SK-N-MC (cell line): Measurements from ENCODE around the gene DENND6B.

Experiments
- DNase-seq: peaks from one replicate; pipeline ENCODE4 v3.0.0-alpha.2; 2011; ENCODE audit warnings: low read depth, low spot score
- H3K27ac ChIP-seq: fragments of 200-600 bp; sonication (generic); 2 replicates; pipeline ENCODE4 v1.5.1; 2016; ENCODE audit warnings: mixed run types
- H3K36me3 ChIP-seq: fragments of 200-600 bp; sonication (generic); 2 replicates; pipeline ENCODE4 v1.6.1; 2017; ENCODE audit warnings: antibody characterized with exemption, low read length, mixed read lengths; ENCODE audit not compliant: insufficient read depth
- H3K4me3 ChIP-seq: fragments of 200-600 bp; sonication (generic); 2 replicates; pipeline ENCODE4 v1.5.1; 2016
- H3K9ac ChIP-seq: fragments of 200-600 bp; sonication (generic); 2 replicates; pipeline ENCODE4 v1.8.0; 2017; ENCODE audit warnings: mixed run types, mixed read lengths; ENCODE audit not compliant: insufficient read length
- H3K9me3 ChIP-seq: fragments of 200-600 bp; sonication (generic); 2 replicates; pipeline ENCODE4 v1.6.1; 2017; ENCODE audit warnings: low read depth, mild to moderate bottlenecking, antibody characterized with exemption, low read length, moderate library complexity, mixed read lengths
- EZH2 ChIP-seq: fragments of 200-600 bp; sonication (generic); IDR thresholded peaks from one replicate; pipeline ENCODE4 v1.6.1; 2017; ENCODE audit warnings: antibody characterized with exemption
- FOXP2 ChIP-seq: optimal IDR thresholded peaks from 2 replicates; pipeline ENCODE3; 2011; ENCODE audit warnings: mild to moderate bottlenecking, moderate library complexity; ENCODE audit not compliant: insufficient read depth; ENCODE audit errors: extremely low read length, control extremely low read depth
- POLR2AphosphoS5 ChIP-seq: IDR thresholded peaks from 2 replicates; pipeline ENCODE4 v1.6.1; 2012; ENCODE audit warnings: mild to moderate bottlenecking, low read depth, low read length, borderline replicate concordance

The DENND6B gene

DNA sequence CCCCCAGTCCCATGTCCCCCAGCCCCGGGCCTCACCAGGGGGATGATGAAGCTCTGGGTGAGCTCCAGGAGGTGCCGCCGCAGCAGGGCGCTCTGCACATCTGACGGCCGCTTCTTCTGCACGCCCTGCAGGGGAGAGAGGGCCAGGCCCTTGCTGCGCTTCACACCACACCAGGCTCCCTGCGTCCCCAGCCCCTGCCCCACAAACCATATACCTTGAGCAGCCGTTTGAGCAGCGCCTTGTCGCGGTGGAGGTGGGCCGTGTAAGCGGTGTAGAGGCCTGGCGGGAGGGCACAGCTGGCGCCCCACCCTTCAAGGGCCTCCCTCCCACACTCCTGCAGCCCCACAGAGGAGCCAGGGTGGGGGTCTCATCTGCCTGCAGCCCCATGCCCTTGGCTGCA, 13.2 kb downstream of the DENND6B start:
- no peak overlapping the region for H3K27ac ChIP-seq
- no peak for TF ChIP-seq EZH2
- TF ChIP-seq FOXP2: no peak
- no peak for TF ChIP-seq POLR2AphosphoS5
- H3K9ac ChIP-seq: no peak overlapping the region
- H3K4me3 ChIP-seq: no peak overlapping the region
- H3K36me3 ChIP-seq: no peaks in the 10 kb centered on the region
- no peak for DNase-seq
- H3K9me3 ChIP-seq: no peaks in the 10 kb centered on the region

DNA sequence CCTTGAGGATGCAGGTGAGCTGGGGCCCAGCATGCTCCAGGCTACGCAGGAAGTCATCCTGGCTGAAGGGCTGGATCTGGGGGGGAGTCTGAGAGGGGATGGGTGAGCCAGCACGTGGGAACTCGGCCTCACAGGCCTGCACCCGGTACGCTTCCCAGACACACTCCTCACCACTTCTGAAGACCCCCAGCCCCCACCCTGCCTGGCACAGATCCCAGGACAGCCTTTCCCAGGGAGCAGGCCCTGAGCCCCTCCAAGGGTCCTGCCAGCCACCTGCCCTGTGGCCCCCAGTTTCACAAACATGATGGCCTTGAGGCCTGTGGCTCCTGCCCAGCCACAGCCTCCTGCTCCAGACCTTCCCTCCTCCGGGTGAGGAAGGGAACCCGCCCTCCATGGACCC, 13.8 kb downstream of the DENND6B start:
- no peaks in the 10 kb centered on the region for H3K9me3 ChIP-seq
- no peak overlapping the region for H3K9ac ChIP-seq
- DNase-seq: no peak
- no peak for TF ChIP-seq EZH2
- no peak for TF ChIP-seq POLR2AphosphoS5
- no peak for TF ChIP-seq FOXP2
- H3K4me3 ChIP-seq: no peak overlapping the region
- no peaks in the 10 kb centered on the region for H3K36me3 ChIP-seq
- H3K27ac ChIP-seq: no peak overlapping the region

DNA sequence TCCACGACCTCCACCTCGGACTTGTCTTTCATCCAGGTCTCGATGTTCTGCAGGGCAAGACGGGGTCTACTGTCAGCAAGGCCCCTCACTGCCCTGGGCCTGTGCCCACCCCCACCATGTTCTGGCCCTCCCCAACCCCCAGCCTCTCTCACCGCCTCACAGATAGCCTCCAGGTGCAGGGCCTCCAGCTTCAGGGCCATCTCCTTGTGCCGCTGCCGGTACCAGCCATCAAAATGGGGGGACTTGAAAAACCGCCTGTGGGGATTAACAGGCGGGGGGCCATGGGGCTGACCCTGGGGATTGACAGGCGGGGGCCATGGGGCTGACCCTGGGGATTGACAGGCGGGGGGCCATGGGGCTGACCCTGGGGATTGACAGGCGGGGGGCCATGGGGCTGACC, 14.4 kb downstream of the DENND6B start:
- no peak for DNase-seq
- no peak for TF ChIP-seq FOXP2
- TF ChIP-seq POLR2AphosphoS5: no peak
- TF ChIP-seq EZH2: no peak
- no peaks in the 10 kb centered on the region for H3K9me3 ChIP-seq
- no peaks in the 10 kb centered on the region for H3K36me3 ChIP-seq
- H3K9ac ChIP-seq: no peak overlapping the region
- no peak overlapping the region for H3K27ac ChIP-seq
- no peak overlapping the region for H3K4me3 ChIP-seq

DNA sequence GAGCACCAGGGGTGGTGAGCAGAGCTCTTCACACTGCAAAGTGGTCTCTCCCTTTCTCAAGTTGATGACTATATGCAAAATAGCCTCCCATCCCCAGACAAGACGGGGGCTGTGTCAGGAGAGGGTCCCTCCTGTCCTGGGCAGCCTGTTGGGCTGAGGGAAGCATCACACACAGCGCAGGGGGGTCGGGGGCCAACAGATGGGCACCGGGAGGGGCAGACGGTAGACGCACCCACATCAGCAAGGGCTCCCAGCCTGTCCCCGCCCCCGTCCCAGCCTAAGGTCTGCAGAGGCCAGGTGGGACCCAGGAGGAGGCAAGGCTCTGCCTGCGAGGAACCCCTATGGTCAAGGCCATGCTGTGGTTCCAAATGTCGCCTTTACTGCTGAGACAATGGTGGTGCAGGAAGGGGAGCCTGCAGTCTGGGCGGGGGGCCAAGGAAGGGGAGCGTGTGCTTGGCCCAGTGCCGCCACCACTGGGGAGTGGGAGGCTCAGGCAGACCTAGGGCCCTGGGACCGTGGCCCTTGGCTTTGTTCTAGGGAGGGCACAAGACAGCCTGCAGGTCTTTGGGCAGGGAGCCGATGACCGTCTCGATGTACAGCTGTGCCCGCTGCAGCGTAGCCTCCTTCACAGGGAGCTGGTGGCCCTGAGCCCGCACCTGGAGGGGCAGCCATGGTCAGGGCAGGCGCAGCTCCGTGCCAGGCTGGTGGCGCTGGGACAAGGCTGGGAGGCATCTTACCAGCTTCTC, 15.0 kb downstream of the DENND6B start:
- no peak overlapping the region for H3K9ac ChIP-seq
- H3K27ac ChIP-seq: no peak overlapping the region
- no peaks in the 10 kb centered on the region for H3K36me3 ChIP-seq
- DNase-seq: no peak
- TF ChIP-seq FOXP2 (no peak), EZH2 (no peak), POLR2AphosphoS5 (no peak)
- H3K4me3 ChIP-seq: no peak overlapping the region
- no peaks in the 10 kb centered on the region for H3K9me3 ChIP-seq

DNA sequence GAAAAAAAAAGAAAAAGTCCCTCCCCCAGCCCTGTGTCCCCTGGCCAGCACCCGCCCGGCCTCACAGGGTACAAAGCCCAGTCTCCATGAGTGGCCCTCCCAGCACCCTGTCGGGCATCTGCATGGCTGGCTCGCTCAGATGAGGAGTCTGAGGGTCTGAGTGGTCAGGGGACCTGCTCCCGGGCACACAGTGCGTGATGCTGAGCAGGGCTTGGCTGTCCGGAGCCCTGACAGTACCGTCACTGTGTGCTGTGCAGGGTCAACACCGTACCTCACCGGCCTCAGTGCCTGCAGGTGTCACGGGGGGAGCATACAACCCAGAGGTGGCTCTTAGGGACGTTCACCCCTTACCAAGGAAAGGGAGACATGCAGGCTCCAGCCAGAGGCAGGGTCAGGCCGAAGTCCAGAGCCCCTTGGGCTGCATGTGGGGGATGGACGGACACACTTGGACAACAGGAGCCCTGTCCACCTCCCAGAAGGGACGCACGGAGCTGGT, 15.8 kb downstream of the DENND6B start:
- Histone ChIP-seq H3K9me3 (no peaks in the 10 kb centered on the region), H3K36me3 (no peaks in the 10 kb centered on the region), H3K9ac (no peak overlapping the region), H3K27ac (no peak overlapping the region), H3K4me3 (no peak overlapping the region)
- no peak for DNase-seq
- no peak for TF ChIP-seq EZH2
- TF ChIP-seq POLR2AphosphoS5: no peak

DNA sequence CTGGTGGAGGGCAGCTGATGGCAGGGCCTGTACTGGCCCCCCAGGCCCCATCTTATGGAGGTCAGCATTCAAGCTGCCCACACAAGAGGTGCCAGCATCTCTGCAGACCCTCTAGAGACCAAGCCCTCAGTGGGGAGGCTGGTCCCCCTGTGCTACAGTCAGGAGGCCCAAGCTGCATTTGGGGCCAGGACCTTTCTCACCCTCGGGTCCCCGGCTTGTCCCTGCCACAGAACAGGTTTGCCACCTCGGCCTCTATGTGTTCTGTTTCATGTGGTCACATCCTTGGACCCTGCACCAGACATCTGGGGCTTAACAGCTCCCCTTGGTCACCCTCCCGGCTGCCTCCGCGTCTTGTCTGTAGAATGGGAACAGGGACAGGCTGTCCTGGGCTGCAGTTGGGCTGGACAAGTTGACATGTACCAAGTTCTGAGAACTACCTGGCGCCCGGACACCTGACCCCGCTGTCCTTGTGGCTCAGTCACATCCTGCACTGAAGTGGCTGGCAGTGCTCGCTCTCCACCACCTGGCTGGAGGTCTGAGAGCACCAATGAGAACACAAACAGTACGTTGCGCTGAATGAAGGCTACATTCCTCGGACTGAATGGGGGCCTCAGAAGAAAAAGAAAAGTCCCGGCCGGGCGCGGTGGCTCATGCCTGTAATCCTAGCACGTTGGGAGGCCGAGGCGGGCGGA, 16.6 kb downstream of the DENND6B start:
- H3K9me3 ChIP-seq: no peaks in the 10 kb centered on the region
- no peak for DNase-seq
- H3K27ac ChIP-seq: no peak overlapping the region
- no peak overlapping the region for H3K4me3 ChIP-seq
- H3K36me3 ChIP-seq: no peaks in the 10 kb centered on the region
- no peak overlapping the region for H3K9ac ChIP-seq
- TF ChIP-seq POLR2AphosphoS5: no peak
- TF ChIP-seq FOXP2: no peak
- TF ChIP-seq EZH2: no peak

DNA sequence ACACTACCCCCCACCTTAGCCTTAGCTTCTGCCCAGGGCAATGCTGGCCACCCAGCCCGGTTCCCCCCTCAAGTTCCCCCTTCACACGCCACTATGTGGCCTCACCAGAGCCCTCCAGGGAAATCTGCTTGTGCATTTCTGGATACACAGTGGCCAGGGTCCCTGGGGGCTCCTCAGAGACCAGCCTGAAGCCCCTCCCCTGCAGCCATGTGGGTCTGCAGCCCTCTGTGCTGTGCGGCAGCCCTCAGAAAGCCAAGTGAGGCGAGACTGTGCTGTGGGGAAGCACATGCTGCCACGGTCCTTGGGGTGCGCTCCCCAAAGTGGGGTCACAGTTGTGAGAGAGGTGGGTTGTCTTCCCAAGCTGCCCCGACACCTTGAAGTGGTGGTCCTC, 17.2 kb downstream of the DENND6B start:
- TF ChIP-seq FOXP2: no peak
- TF ChIP-seq POLR2AphosphoS5: no peak
- TF ChIP-seq EZH2: no peak
- H3K36me3 ChIP-seq: no peaks in the 10 kb centered on the region
- H3K9ac ChIP-seq: no peak overlapping the region
- H3K9me3 ChIP-seq: no peaks in the 10 kb centered on the region
- H3K4me3 ChIP-seq: no peak overlapping the region
- no peak overlapping the region for H3K27ac ChIP-seq
- no peak for DNase-seq

DNA sequence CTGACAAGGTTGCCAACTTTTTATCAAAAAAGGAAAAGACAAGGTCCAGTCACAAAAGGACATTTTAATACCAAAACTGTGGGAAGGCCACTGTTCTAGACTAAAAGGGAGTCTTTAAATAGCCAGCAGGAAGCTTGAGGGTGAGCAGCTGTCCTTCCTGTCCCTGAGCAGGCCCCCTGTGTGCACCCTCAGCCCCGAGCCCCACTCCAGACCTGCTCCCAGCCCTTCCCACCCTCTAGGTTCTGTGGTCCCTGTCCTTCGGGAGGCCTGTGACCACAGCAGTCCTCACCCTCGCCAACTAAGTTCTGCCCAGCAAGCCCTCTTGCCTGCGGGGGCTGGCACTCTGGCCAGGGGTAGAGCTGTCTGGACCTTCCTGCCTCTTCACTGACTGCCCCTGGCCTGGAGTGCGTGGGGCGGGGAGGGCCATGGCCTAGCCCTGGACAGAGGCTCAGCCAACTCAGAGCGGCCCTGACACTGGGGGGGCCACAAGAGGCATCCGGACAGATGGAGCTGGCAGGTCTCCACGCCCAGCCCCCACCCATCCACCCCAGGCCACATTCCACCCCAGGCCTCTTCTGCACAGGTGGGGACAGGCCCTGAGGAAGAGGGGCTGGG, 17.7 kb downstream of the DENND6B start:
- Histone ChIP-seq H3K27ac (peak overlapping the region; percentile 44), H3K36me3 (no peaks in the 10 kb centered on the region), H3K9ac (no peak overlapping the region), H3K4me3 (no peak overlapping the region), H3K9me3 (no peaks in the 10 kb centered on the region)
- TF ChIP-seq EZH2 (no peak), FOXP2 (no peak), POLR2AphosphoS5 (no peak)
- no peak for DNase-seq

DNA sequence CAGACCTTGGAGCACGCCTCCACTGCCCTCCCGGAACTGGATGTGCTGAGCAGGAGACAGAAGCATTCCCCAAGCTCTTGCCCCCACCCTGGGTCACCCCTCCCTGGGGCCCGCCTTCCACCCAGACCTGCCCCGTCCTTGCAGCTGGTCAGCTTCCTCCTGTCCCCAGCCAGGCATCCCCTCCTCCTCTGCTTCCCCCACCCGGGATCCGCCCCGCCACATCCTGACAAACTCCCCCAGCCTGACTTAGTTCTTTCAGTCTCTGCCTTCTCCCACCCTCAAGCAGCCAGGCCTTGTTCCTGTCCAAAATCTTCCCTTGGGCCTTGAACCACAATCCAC, 18.2 kb downstream of the DENND6B start:
- H3K27ac ChIP-seq: peak overlapping the region; percentile 44
- TF ChIP-seq EZH2: no peak
- no peaks in the 10 kb centered on the region for H3K9me3 ChIP-seq
- no peak for DNase-seq
- no peaks in the 10 kb centered on the region for H3K36me3 ChIP-seq
- no peak overlapping the region for H3K9ac ChIP-seq
- no peak overlapping the region for H3K4me3 ChIP-seq
